Mesenteric fat pad (tissue), 1 donor: ENCODE data around the gene TMEM270. TPM values are rescaled to one million over a fixed set of nuclear protein-coding genes. Genes with fewer than 3 reads are reported as not detected.
A peak's percentile ranks its signal among the peaks of the same experiment; 100 is the strongest.

Experiments
- DNase-seq: peaks from one replicate; pipeline ENCODE4 v3.0.0-alpha.2; 2020; ENCODE audit warnings: low spot score
- total RNA-seq: library from RNA; stranded (reverse); fragmentation: NEBNext Ultra II Directional; extraction: Animal tissue kit (Norgen Biotek cat#: 25700); gene quantifications from one replicate; pipeline ENCODE4 v1.2.1, GENCODE V29; 2021
- donor health status: DM: yes; HTN: yes; CAD: no.

The TMEM270 gene
- total RNA-seq, 1 donor from 2014 or later: not detected

- DNase-seq: peak; percentile 86
Measured at GRCh38 chr7:73904219-73905137, 43.5 kb downstream of the TMEM270 start.

- DNase-seq: peak; percentile 84
Measured at GRCh38 chr7:73905360-73905759, 44.4 kb downstream of the TMEM270 start.

- DNase-seq: peak; percentile 78
Measured at GRCh38 chr7:73906874-73907273, 45.9 kb downstream of the TMEM270 start.

GRCh38 chr7:73907554-73908122 is 46.7 kb downstream of the TMEM270 start:
- DNase-seq: peak; percentile 82

- DNase-seq: peak; percentile 74
Measured at GRCh38 chr7:73908123-73908611, 47.2 kb downstream of the TMEM270 start.

GRCh38 chr7:73909051-73909941 is 48.3 kb downstream of the TMEM270 start:
- peak; percentile 80 for DNase-seq

GRCh38 chr7:73909996-73910395 is 49.0 kb downstream of the TMEM270 start:
- peak; percentile 59 for DNase-seq

- no peak for DNase-seq
Measured at GRCh38 chr7:73912223-73912622, 51.3 kb downstream of the TMEM270 start.

Other genes with a start within 250 kb of the TMEM270 start
- 91.5 TPM for gene MLXIPL, start 236.6 kb upstream of the TMEM270 start, total RNA-seq
- 2.0 TPM for gene VPS37D, start 193.3 kb upstream of the TMEM270 start, total RNA-seq
- 11.7 TPM for gene DNAJC30, start 177.7 kb upstream of the TMEM270 start, total RNA-seq
- gene BUD23, start 177.6 kb upstream of the TMEM270 start, total RNA-seq: 51.9 TPM
- 3.5 TPM for gene STX1A, start 141.5 kb upstream of the TMEM270 start, total RNA-seq
- 14.3 TPM for gene ABHD11, start 122.4 kb upstream of the TMEM270 start, total RNA-seq
- not detected for gene CLDN3, start 90.9 kb upstream of the TMEM270 start, total RNA-seq
- 0.71 TPM for gene CLDN4, start 30.2 kb upstream of the TMEM270 start, total RNA-seq
- 1.7 TPM for gene METTL27, start 18.6 kb upstream of the TMEM270 start, total RNA-seq
- gene ELN, start 167.0 kb downstream of the TMEM270 start, total RNA-seq: 95.5 TPM
- 23.1 TPM for gene LIMK1, start 222.6 kb downstream of the TMEM270 start, total RNA-seq